HTR-8/SVneo (cell line): ENCODE results near the gene DGKA.
"Not testable (repeated sequence)": the region's sequence is repeated elsewhere in the genome, so short reads cannot be mapped to it uniquely, and the experiment has no call there.

ENCODE experiments used
- DNase-seq: peaks from one replicate; pipeline ENCODE4 v3.0.0; 2011; ENCODE audit warnings: low spot score, mixed read lengths; ENCODE audit not compliant: insufficient read length
- FAIRE-seq: peaks from 2 replicates; lab custom pipeline; 2011; peaks lifted over from hg19 to GRCh38; lab: Jason Lieb, UNC

Gene DGKA

DNA sequence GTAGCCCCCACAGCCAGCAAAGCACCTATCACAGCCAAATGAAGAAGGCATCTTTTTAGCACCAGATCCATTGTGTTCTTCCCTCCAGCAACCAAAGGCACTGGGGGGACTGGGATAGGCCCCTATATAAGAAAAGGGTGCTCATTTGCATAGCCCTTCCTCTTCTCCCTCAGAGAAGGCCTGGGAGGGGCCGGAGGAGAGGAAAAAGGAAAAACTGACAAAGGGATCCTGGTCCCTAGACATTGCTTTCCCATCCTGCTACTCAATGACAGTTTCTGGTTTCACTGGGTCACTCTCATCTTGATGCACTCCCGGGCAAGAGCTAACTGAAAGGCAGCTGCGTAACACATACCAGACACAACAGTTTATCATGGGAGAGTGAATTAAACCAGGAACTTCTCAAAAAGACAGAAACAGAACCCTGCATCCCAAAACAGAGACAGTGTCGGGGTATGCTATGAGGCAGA lies 35.0 kb downstream of the DGKA start, which contains the start of gene PMEL:
TSS of gene PMEL (minus strand) at position 102 of the 467 bp plus-strand sequence. CDS start at position 71, 31 bp downstream.
- peak; percentile 25 for DNase-seq
- no peak for FAIRE-seq

DNA sequence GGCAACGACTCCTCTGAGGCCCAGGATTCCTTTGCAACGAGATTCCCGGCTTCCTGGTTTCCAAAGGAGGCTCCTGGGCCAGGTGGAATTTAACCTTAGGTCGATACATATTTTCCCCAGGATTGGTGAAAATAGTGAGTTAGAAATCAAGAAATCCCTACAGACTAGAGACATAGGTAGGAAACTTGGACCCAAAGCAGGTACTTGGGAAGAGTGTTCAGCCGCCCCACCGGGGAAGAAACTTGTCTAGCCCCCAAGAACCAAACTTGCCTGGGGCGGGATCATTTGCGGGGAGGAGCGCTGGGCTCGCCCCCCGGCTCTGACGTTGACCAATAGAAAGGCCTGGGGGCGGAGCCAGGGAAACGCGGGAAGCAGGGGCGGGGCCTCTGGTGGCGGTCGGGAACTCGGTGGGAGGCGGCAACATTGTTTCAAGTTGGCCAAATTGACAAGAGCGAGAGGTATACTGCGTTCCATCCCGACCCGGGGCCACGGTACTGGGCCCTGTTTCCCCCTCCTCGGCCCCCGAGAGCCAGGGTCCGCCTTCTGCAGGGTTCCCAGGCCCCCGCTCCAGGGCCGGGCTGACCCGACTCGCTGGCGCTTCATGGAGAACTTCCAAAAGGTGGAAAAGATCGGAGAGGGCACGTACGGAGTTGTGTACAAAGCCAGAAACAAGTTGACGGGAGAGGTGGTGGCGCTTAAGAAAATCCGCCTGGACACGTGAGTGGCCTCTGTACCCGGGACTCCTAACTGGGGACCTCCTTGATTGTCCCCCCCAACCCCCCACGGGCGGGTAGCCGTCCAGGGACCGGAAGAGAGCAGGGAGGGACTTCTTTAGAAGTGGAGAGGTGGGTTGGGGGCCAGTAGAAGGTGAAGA lies 35.7 kb downstream of the DGKA start, which contains the start of gene CDK2:
TSS of gene CDK2 (plus strand) at position 423 of the 874 bp plus-strand sequence. CDS start at position 602, 179 bp downstream.
- no peak for FAIRE-seq
- DNase-seq, result peak; percentile 88

DNA sequence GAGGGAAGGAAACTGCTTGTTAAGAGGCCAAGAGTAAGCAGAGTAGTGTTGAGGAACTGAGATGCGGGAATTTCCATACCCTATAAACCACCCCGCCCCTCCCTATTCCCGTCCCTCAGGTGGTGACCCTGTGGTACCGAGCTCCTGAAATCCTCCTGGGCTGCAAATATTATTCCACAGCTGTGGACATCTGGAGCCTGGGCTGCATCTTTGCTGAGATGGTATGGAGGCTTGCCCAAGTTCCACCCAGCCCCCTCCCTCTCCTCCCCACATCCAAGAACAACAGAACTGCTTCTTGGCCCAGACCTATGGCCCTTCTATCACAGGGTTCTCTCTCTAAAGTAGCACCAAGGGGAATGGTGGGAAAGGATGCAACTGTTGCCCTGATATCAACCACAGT lies 38.4 kb downstream of the DGKA start:
- FAIRE-seq (no peak), DNase-seq (no peak)

DNA sequence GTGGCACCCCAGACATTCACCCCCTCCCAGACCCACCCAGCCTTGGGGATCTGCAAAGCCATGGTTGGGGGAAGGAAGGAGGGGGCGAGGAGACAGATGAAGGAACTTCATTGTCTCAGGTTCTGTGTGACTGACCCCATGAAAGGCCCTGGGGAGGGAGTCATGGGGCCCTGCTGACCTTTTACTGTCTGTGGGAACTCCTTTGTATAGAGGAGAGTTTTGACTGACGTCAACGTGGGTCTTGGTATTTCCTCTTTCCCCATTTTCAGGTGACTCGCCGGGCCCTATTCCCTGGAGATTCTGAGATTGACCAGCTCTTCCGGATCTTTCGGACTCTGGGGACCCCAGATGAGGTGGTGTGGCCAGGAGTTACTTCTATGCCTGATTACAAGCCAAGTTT lies 39.8 kb downstream of the DGKA start:
- no peak for DNase-seq
- FAIRE-seq, result no peak

DNA sequence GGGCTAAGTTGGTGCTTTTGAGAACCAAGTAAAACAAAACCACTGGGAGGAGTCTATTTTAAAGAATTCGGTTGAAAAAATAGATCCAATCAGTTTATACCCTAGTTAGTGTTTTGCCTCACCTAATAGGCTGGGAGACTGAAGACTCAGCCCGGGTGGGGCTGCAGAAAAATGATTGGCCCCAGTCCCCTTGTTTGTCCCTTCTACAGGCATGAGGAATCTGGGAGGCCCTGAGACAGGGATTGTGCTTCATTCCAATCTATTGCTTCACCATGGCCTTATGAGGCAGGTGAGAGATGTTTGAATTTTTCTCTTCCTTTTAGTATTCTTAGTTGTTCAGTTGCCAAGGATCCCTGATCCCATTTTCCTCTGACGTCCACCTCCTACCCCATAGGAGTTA lies 41.1 kb downstream of the DGKA start:
- DNase-seq, result no peak
- FAIRE-seq, result no peak

DNA sequence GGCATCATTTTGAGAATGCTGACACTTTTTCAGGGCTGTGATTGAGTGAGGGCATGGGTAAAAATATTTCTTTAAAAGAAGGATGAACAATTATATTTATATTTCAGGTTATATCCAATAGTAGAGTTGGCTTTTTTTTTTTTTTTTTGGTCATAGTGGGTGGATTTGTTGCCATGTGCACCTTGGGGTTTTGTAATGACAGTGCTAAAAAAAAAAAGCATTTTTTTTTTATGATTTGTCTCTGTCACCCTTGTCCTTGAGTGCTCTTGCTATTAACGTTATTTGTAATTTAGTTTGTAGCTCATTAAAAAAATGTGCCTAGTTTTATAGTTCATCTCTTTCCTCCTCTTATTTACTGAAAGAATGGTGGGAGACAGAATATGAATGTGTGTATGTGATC lies 41.5 kb downstream of the DGKA start:
- DNase-seq (no peak), FAIRE-seq (no peak)

DNA sequence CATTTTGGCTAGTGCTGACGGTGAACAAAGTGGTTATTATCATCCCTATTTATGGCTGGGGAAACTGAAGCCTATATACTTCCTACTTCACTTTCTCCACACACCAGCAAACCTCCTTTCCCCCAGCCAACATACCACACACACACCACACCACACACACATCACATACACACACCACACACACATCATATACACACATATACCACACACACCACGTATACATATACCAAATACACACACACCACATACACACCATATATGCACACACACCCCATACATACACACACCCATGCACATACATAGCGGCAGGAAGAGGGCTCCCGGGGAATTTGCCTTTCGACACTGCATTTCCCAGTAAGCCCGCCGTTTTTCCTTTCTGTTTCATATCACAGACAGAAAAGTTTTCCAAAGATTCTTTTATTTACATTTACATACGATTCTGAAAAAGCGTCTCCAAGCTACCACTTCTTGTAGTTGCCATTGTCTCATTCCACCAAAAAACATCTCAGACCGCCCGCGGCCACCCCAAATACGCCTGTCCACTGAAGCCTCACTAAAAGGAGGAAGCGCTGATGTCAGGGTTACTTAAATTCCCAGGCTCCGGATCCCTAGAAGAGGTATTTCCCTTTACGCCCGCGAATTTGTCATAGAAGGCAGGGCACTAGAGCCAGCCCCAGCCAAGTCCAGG lies 42.1 kb downstream of the DGKA start:
- DNase-seq, result no peak
- FAIRE-seq, result peak; percentile 86

DNA sequence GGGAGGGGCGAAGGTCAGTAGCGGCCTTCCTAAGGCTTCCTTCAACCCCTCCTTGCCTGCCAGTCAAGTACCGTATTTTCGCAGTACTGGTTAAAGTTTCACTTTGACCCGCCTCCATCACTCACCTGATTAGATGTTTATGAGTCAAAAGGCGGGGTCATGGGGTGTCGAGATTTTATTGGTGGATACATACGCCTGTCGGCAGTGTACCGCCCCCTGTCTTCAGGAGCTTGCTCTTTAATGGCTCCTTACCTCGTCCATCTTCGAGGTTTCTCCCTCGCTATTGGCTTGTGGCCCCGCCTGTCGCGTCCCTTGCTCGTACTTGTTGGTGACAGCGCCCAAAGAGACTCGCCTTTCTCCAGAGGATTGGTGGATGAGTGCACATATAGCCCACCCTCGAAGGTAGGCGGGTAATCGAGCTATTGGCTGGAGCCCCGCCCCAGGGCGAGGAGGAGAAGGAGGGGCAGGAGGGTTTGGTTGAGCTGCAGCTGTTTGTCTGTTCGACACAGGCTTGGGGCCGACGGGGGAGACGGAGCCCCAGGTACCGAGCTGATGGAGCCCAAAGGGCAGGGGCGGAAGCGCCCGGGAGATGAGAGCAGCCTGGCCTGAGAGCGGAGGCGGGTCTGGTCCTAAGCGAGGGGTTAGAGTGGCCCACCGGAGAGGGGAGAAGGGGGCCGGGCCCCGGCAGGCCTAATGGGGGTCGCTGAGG lies 42.8 kb downstream of the DGKA start, which contains the start of gene RAB5B:
TSS of gene RAB5B (plus strand) at position 480 of the 709 bp plus-strand sequence. CDS start 12,883 bp downstream, outside the sequence.
- FAIRE-seq (peak; percentile 95), DNase-seq (peak; percentile 97)

DNA sequence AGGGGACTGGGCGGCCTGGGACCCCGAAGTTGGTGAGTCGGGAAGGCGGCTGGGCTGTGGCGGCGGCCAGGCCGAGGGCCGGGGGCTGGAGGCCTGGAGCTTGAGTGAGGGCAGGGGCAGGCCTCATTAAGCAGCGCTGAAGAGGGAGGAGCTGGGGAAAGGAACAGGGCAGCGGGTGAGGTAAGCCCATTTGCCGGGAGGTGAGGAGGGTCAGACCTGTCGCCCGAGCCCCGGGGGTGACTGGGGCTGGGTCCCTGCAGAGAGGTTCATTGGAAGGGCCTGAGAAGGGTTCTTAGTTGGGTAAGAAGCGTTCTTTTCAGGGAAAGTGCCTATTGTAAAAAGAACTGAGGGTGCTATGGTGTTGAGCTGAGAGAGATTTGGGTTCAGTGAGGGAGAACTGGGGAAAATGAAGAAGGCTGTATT lies 43.4 kb downstream of the DGKA start:
- DNase-seq, result peak; percentile 30
- FAIRE-seq, result no peak

DNA sequence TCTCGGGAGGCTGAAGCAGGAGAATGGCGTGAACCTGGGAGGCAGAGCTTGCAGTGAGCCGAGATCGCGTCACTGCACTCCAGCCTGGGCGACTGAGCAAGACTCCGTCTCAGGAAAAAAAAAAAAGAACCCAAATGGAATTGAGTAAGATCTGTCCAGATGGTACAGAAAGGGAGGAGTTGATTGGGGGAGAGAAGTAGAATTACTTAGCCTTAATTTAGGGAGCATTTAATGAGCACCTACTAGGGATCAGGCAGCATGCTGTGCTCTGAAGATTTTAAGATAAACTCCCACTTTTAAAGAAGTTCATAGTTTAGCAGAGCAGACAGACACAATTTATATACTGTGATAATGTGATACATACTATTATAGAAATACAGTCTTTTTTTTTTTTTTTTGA lies 47.4 kb downstream of the DGKA start:
- DNase-seq (no peak), FAIRE-seq (no peak)

DNA sequence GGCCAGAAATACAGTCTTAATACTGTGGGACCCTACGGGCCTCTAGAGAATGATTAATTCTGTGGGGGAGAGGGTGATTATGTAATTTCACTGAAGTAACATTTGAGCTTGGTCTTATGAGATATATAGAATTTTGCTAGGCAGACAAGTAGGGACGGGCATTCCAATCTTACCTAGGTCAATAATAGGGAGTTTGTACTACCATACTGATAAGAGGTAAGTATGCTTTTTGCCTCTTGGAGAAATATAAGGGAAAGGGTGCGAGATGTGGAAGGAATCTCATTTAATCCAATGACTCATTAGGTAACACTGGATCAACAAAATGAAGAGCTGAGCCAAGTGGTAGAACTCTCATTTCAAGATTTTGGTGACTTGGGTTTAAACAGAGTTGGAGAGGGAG lies 48.1 kb downstream of the DGKA start:
- FAIRE-seq (no peak), DNase-seq (no peak)

DNA sequence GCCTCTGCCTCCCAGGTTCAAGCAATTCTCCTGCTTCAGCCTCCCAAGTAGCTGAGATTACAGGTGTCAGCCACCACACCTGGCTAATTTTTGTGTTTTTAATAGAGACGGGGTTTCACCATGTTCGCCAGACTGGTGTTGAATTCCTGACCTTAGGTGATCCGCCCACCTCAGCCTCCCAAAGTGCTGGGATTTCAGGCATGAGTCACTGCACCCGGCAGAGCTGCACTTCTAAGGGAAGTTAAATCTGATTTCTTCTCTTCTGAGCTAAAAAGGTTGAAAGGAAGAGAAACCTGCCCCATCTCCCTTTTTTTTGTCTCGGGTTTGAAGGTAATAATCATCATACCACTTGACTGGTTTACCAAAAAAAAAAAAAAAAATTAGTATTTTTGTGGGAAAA lies 50.9 kb downstream of the DGKA start:
- DNase-seq, FAIRE-seq: not testable (repeated sequence)

DNA sequence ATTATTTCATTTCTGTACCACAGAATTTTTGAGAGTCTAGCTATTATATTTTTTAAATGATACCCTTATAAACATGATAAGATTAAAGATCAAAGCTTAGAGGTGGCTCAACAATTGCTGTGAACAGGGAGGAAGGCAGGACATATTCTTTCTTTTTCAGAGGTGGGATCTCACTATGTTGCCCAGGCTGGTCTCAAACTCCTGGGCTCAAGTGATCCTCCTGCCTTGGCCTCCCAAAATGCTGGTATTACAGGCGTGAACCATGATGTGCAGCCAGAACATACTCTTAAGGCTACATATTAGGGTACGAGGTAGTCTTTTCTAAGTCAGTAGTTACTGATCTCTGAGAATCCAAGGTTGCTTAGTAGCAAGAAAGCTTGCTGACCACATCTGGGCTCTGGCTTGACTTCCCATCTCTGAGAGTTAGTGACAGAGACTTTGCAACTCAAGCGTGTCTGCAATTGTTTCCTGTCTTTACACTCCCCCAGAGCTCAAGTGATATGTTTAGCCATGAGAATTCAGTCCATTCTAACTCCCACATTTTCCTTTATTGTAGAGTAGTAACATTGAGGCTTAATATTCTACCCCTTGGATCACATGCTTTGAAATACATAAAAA lies 51.5 kb downstream of the DGKA start:
- no peak for DNase-seq

DNA sequence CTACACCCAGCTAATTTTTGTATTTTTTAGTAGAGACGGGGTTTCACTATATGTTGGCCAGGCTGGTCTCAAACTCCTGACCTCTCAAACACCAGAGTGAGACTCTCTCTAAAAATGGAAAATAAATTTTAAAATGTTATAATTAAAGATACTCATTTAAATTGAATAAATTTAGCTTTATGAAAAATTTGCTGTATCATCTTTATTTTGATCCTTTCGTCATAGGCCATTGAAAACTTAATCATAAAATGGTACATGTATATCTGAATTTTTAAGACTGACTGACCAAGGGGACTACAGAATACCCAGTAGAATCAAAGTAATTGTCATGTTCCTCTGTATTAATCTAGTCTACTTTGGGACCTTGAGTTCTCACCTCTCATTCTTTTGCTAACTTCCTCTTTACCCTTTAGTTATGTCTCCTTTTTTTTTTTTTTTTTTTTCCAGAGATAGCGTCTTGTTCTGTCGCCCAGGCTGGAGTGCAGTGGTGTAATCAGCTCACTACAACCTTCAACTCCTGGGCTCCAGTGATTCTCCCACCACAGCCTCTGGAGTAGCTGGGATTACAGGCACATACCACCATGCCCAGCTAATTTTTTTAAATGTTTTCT lies 52.4 kb downstream of the DGKA start:
- FAIRE-seq (no peak), DNase-seq (no peak)

More for the DNA sequence above, 51.5 kb downstream of the DGKA start:
- FAIRE-seq, result no peak

DNA sequence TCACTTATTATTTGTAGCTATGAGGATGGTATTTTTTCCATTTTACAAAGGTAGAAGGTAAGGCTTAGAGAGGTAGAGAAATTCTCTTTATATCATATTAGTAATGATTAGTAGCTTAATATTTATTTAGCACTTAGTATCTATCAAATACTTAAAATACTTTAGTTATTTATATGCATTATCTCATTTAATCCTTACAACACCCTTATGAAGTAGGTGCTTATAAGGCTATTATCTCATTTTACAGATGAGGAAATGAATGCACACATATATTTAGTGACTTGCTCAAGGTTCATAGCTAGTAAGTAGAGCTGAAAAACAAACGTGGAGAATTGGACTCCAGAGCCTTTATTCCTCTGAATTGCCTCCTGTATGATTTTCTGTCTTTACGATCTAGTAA lies 53.9 kb downstream of the DGKA start:
- DNase-seq (no peak), FAIRE-seq (no peak)

DNA sequence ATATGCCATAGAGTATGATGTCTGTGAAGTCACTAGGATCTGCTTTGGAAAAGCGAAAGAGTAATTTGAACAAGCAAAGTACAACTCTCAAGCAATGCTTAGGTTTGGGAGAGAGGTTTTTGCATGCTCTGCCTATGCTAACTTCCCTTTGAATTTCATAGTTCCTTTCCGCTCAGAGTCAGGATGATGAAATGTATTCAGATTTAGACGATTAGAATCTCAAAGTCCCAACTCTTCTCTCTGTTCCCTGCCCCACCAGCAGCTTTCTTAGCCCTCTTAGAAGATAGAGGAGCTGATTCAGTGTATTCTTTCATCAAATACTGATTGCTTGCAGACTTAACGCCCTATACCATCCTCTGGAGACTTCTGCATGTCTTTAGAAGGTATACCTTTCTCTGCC lies 54.4 kb downstream of the DGKA start:
- FAIRE-seq, result no peak
- DNase-seq, result no peak

DNA sequence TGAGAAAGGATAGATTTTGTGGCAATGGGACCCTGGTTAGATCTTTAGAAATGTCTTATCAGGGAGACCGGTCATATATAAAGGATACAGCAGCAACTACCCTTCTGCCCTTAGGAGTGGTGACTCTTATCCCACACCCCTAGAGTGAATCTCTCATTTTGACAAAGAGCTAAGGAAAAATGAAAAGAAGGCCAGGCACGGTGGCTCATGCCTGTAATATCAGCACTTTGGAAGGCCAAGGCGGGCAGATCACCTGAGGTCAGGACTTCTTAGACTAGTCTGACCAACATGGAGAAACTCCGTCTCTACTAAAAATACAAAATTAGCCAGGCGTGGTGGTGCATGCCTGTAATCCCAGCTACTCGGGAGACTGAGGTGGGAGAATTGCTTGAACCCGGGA lies 55.0 kb downstream of the DGKA start:
- not testable (repeated sequence) for DNase-seq, FAIRE-seq

DNA sequence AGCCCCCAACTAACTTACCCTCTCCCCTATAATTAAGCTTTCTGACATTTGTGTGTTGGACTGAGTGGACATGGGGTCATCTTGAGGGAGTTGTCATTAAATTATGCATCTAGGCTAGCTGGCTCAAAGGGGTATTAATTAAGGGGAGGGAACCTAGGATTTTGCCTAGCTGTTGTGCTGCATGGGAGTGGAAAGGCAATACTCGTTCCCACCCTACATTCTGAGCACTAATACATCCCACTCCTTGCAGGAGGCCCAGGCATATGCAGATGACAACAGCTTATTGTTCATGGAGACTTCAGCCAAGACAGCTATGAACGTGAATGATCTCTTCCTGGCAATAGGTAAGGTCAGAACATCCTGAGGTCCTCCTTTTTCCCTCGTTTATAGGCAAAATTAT lies 60.1 kb downstream of the DGKA start:
- DNase-seq (no peak), FAIRE-seq (no peak)

DNA sequence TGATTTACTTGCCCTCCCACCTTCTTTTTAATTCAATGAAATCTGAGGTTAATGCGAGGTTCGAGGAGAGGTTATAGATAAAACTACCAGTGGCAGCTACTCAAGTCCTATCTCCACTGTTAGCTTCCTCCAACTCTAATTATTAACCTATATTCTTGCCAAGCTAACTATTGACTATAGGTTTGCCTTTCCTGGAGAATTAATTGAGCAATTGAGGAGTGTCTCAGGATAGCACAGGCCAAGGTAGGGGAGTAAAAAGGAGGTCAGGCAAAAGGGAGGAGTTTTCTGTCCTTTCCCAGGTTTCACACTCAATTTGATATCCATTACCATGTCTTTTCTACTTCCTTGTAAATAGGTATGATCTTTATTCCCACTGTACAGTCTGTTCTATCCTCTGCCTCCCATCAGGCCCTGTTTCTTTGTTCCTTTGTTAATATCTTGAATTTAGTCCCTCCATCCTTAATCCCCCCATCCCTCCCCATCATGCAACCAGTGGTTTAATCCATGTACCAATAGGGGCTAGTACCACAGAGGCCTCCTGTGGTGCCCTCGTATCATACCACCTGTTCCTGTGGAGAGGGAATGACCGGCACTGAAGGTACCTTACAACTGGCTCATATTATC lies 62.4 kb downstream of the DGKA start:
- DNase-seq, result no peak
- FAIRE-seq, result no peak
